SK-N-MC (cell line): Measurements from ENCODE around the gene LTV1.
"Not testable (repeated sequence)": the region's sequence is repeated elsewhere in the genome, so short reads cannot be mapped to it uniquely, and the experiment has no call there.

Experiments
- EZH2 ChIP-seq: fragments of 200-600 bp; sonication (generic); IDR thresholded peaks from one replicate; pipeline ENCODE4 v1.6.1; 2017; ENCODE audit warnings: antibody characterized with exemption
- POLR2AphosphoS5 ChIP-seq: IDR thresholded peaks from 2 replicates; pipeline ENCODE4 v1.6.1; 2012; ENCODE audit warnings: mild to moderate bottlenecking, low read depth, low read length, borderline replicate concordance

DNA sequence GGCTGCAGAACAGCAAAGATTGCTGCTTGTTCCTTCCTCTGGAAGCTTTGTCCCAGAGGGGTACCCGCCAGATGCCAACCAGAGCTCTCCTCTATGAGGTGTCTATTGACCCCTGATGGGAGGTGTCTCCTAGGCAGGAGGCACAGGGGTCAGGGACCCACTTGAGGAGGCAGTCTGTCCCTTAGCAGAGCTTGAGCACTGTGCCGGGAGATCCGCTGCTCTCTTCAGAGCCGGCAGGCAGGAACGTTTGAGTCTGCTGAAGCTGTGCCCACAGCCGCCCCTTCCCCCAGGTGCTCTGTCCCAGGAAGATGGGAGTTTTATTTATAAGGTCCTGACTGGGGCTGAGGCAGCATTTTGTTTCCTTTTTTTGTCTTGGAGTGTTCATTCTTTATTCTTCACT, 13.6 kb downstream of the LTV1 start:
- not testable (repeated sequence) for TF ChIP-seq EZH2, POLR2AphosphoS5
